ENCODE data around the gene JAG1. TPM values are rescaled to one million over a fixed set of nuclear protein-coding genes. Genes with fewer than 3 reads are reported as not detected.

Gene JAG1
- total and polyA plus RNA-seq, 2 donors = 36.9 to 131 TPM

GRCh38 chr20:10639737-10640556, 33.9 kb downstream of the JAG1 start:
- Histone ChIP-seq H3K27ac (ENCODE audit: low read depth) (no peak overlapping the region), H3K4me3 (ENCODE audit: low read depth, low read length) (no peak overlapping the region), H3K36me3 (ENCODE audit: insufficient read depth) (peaks cover 16% of the 10 kb centered on the region), H3K4me1 (ENCODE audit: insufficient read depth) (peaks cover 6% of the 10 kb centered on the region)
- WGBS = 70% methylated on average over 18 of the region's 18 CpGs
- no peak for DNase-seq (ENCODE audit: extremely low spot score)

GRCh38 chr20:10639077-10639736, 34.6 kb downstream of the JAG1 start:
- Histone ChIP-seq H3K4me1 (ENCODE audit: insufficient read depth) (peaks cover 6% of the 10 kb centered on the region), H3K36me3 (ENCODE audit: insufficient read depth) (peaks cover 14% of the 10 kb centered on the region), H3K27ac (ENCODE audit: low read depth) (no peak overlapping the region), H3K4me3 (ENCODE audit: low read depth, low read length) (no peak overlapping the region)
- WGBS = 88% methylated on average over 23 of the region's 23 CpGs
- no peak for DNase-seq (ENCODE audit: extremely low spot score)

GRCh38 chr20:10637563-10637962, 36.2 kb downstream of the JAG1 start:
- Histone ChIP-seq H3K4me3 (ENCODE audit: low read depth, low read length) (no peak overlapping the region), H3K36me3 (ENCODE audit: insufficient read depth) (peaks cover 6% of the 10 kb centered on the region), H3K4me1 (ENCODE audit: insufficient read depth) (peaks cover 6% of the 10 kb centered on the region), H3K27ac (ENCODE audit: low read depth) (no peak overlapping the region)
- DNase-seq (ENCODE audit: extremely low spot score) = no peak
- 62% methylated on average over 6 of the region's 6 CpGs for WGBS

GRCh38 chr20:10637031-10637559, 36.7 kb downstream of the JAG1 start:
- peaks cover 6% of the 10 kb centered on the region for H3K4me1 ChIP-seq (ENCODE audit: insufficient read depth)

GRCh38 chr20:10636326-10636818, 37.4 kb downstream of the JAG1 start:
- DNase-seq (ENCODE audit: extremely low spot score) = no peak
- peaks cover 6% of the 10 kb centered on the region for H3K4me1 ChIP-seq (ENCODE audit: insufficient read depth)
- no peak overlapping the region for H3K27ac ChIP-seq (ENCODE audit: low read depth)
- no peak overlapping the region for H3K4me3 ChIP-seq (ENCODE audit: low read depth, low read length)
- whole genome bisulfite sequencing = 48% methylated on average over 5 of the region's 5 CpGs
- peaks cover 3% of the 10 kb centered on the region for H3K36me3 ChIP-seq (ENCODE audit: insufficient read depth)

More at GRCh38 chr20:10637031-10637559, 36.7 kb downstream of the JAG1 start:
- Histone ChIP-seq H3K27ac (ENCODE audit: low read depth) (peak overlapping the region; percentile 63), H3K36me3 (ENCODE audit: insufficient read depth) (peaks cover 6% of the 10 kb centered on the region), H3K4me3 (ENCODE audit: low read depth, low read length) (no peak overlapping the region)
- WGBS = 47% methylated on average over 10 of the region's 10 CpGs
- no peak for DNase-seq (ENCODE audit: extremely low spot score)

- H3K4me3 ChIP-seq (ENCODE audit: low read depth, low read length) = no peak overlapping the region
- 85% methylated on average over 5 of the region's 5 CpGs for WGBS
- no peaks in the 10 kb centered on the region for H3K36me3 ChIP-seq (ENCODE audit: insufficient read depth)
- no peak for DNase-seq (ENCODE audit: extremely low spot score)
- peaks cover 6% of the 10 kb centered on the region for H3K4me1 ChIP-seq (ENCODE audit: insufficient read depth)
- peak overlapping the region; percentile 61 for H3K27ac ChIP-seq (ENCODE audit: low read depth)
Observed at GRCh38 chr20:10635476-10636208, 38.2 kb downstream of the JAG1 start.

- Histone ChIP-seq H3K4me1 (ENCODE audit: insufficient read depth) (peaks cover 6% of the 10 kb centered on the region), H3K36me3 (ENCODE audit: insufficient read depth) (no peaks in the 10 kb centered on the region), H3K4me3 (ENCODE audit: low read depth, low read length) (no peak overlapping the region), H3K27ac (ENCODE audit: low read depth) (no peak overlapping the region)
- 68% methylated on average over 11 of the region's 11 CpGs for WGBS
- DNase-seq (ENCODE audit: extremely low spot score) = no peak
Observed at GRCh38 chr20:10634683-10635411, 39.0 kb downstream of the JAG1 start.

GRCh38 chr20:10634211-10634610, 39.6 kb downstream of the JAG1 start:
- DNase-seq (ENCODE audit: extremely low spot score) = no peak
- Histone ChIP-seq H3K36me3 (ENCODE audit: insufficient read depth) (no peaks in the 10 kb centered on the region), H3K4me3 (ENCODE audit: low read depth, low read length) (no peak overlapping the region), H3K4me1 (ENCODE audit: insufficient read depth) (peaks cover 6% of the 10 kb centered on the region), H3K27ac (ENCODE audit: low read depth) (no peak overlapping the region)
- WGBS = 68% methylated on average over 5 of the region's 5 CpGs

- peaks cover 6% of the 10 kb centered on the region for H3K4me1 ChIP-seq (ENCODE audit: insufficient read depth)
- no peak for DNase-seq (ENCODE audit: extremely low spot score)
- H3K4me3 ChIP-seq (ENCODE audit: low read depth, low read length) = no peak overlapping the region
- H3K36me3 ChIP-seq (ENCODE audit: insufficient read depth) = no peaks in the 10 kb centered on the region
- 90% methylated on average over 5 of the region's 5 CpGs for WGBS
- H3K27ac ChIP-seq (ENCODE audit: low read depth) = no peak overlapping the region
Observed at GRCh38 chr20:10633718-10634117, 40.1 kb downstream of the JAG1 start.

- 77% methylated on average over 13 of the region's 13 CpGs for WGBS
Observed at GRCh38 chr20:10632721-10633509, 40.9 kb downstream of the JAG1 start.

GRCh38 chr20:10631126-10631525, 42.7 kb downstream of the JAG1 start:
- peaks cover 4% of the 10 kb centered on the region for H3K4me1 ChIP-seq (ENCODE audit: insufficient read depth)
- WGBS = 91% methylated on average over 4 of the region's 4 CpGs
- H3K36me3 ChIP-seq (ENCODE audit: insufficient read depth) = no peaks in the 10 kb centered on the region
- no peak overlapping the region for H3K27ac ChIP-seq (ENCODE audit: low read depth)
- DNase-seq (ENCODE audit: extremely low spot score) = no peak
- no peak overlapping the region for H3K4me3 ChIP-seq (ENCODE audit: low read depth, low read length)

More at GRCh38 chr20:10632721-10633509, 40.9 kb downstream of the JAG1 start:
- no peaks in the 10 kb centered on the region for H3K36me3 ChIP-seq (ENCODE audit: insufficient read depth)
- no peak overlapping the region for H3K4me3 ChIP-seq (ENCODE audit: low read depth, low read length)
- H3K27ac ChIP-seq (ENCODE audit: low read depth) = no peak overlapping the region
- no peak for DNase-seq (ENCODE audit: extremely low spot score)
- peaks cover 6% of the 10 kb centered on the region for H3K4me1 ChIP-seq (ENCODE audit: insufficient read depth)

- Histone ChIP-seq H3K4me3 (ENCODE audit: low read depth, low read length) (no peak overlapping the region), H3K4me1 (ENCODE audit: insufficient read depth) (no peaks in the 10 kb centered on the region), H3K36me3 (ENCODE audit: insufficient read depth) (no peaks in the 10 kb centered on the region), H3K27ac (ENCODE audit: low read depth) (no peak overlapping the region)
- no peak for DNase-seq (ENCODE audit: extremely low spot score)
- WGBS = 88% methylated on average over 9 of the region's 9 CpGs
Observed at GRCh38 chr20:10629946-10630650, 43.7 kb downstream of the JAG1 start.

Measured in urinary bladder (tissue), 4 donors.